ENCODE data around the gene ITIH4.

DNA sequence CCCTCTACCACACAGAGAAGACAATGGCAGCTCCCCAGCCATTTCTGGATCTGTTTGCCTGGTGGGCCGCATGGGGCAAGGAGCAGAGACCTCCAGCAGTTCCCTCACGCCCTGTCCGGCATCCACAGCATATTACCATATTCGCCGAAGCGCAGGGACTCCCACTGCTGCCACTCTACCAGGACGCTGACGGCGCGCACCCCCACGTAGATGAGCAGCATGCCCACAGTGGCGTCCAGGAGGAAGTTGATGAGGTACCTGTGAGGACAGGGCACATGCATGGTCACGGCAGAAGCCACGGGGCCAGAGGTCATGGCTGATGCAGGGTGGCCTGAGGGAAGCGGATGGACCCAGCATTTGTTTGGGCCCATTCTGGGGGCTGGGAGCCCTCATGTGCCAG, 19.2 kb upstream of the ITIH4 start:
- TF ChIP-seq NRF1 (conservative IDR thresholded peaks at IDR 0.05; ENCODE audit: low read depth, low read length) = no peak
- no peak for TF ChIP-seq CREM (IDR thresholded peaks at IDR 0.05; ENCODE audit: low read depth)
- no peak for TF ChIP-seq POLR2A (IDR thresholded peaks at IDR 0.05; ENCODE audit: low read depth, low read length)
- no peak for TF ChIP-seq TCF7 (IDR thresholded peaks at IDR 0.05; ENCODE audit: borderline replicate concordance)
- no peak for TF ChIP-seq SMAD5 (IDR thresholded peaks at IDR 0.05; ENCODE audit: low read depth)
- no peak for TF ChIP-seq SMARCA5 (IDR thresholded peaks at IDR 0.05)
- TF ChIP-seq, protein P1, sequence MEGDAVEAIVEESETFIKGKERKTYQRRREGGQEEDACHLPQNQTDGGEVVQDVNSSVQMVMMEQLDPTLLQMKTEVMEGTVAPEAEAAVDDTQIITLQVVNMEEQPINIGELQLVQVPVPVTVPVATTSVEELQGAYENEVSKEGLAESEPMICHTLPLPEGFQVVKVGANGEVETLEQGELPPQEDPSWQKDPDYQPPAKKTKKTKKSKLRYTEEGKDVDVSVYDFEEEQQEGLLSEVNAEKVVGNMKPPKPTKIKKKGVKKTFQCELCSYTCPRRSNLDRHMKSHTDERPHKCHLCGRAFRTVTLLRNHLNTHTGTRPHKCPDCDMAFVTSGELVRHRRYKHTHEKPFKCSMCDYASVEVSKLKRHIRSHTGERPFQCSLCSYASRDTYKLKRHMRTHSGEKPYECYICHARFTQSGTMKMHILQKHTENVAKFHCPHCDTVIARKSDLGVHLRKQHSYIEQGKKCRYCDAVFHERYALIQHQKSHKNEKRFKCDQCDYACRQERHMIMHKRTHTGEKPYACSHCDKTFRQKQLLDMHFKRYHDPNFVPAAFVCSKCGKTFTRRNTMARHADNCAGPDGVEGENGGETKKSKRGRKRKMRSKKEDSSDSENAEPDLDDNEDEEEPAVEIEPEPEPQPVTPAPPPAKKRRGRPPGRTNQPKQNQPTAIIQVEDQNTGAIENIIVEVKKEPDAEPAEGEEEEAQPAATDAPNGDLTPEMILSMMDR (IDR thresholded peaks at IDR 0.05 in 2 of 3, conservative IDR thresholded peaks at IDR 0.05 in 1 of 3; ENCODE audit: control insufficient read depth in 2 of 3, extremely low read depth in 1 of 3, insufficient read depth in 1 of 3, low read depth in 3 of 3, low read length in 3 of 3) = no peak
- TF ChIP-seq HDGF (IDR thresholded peaks at IDR 0.05) = no peak
- no peak for TF ChIP-seq LARP7 (IDR thresholded peaks at IDR 0.05)
- TF ChIP-seq, protein P2, sequence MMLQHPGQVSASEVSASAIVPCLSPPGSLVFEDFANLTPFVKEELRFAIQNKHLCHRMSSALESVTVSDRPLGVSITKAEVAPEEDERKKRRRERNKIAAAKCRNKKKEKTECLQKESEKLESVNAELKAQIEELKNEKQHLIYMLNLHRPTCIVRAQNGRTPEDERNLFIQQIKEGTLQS (IDR thresholded peaks at IDR 0.05; ENCODE audit: borderline replicate concordance, extremely low read depth, low read depth, low read length) = no peak
- TF ChIP-seq, protein P3, sequence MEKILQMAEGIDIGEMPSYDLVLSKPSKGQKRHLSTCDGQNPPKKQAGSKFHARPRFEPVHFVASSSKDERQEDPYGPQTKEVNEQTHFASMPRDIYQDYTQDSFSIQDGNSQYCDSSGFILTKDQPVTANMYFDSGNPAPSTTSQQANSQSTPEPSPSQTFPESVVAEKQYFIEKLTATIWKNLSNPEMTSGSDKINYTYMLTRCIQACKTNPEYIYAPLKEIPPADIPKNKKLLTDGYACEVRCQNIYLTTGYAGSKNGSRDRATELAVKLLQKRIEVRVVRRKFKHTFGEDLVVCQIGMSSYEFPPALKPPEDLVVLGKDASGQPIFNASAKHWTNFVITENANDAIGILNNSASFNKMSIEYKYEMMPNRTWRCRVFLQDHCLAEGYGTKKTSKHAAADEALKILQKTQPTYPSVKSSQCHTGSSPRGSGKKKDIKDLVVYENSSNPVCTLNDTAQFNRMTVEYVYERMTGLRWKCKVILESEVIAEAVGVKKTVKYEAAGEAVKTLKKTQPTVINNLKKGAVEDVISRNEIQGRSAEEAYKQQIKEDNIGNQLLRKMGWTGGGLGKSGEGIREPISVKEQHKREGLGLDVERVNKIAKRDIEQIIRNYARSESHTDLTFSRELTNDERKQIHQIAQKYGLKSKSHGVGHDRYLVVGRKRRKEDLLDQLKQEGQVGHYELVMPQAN (conservative IDR thresholded peaks at IDR 0.05) = no peak
- no peak for TF ChIP-seq CBFB (IDR thresholded peaks at IDR 0.05; ENCODE audit: low read depth)
- no peak for TF ChIP-seq BCL11A (IDR thresholded peaks at IDR 0.05; ENCODE audit: low read depth, low read length)

All from GM12878 (cell line).